RKO (cell line): ENCODE results near the gene DDX20.
"Not testable (repeated sequence)": the region's sequence is repeated elsewhere in the genome, so short reads cannot be mapped to it uniquely, and the experiment has no call there.

Experiments
- DNase-seq: peaks from one replicate; pipeline ENCODE4 v3.0.0-alpha.2; 2016; ENCODE audit warnings: low spot score

Gene DDX20

GRCh38 chr1:111733992-111734341 is 21.7 kb upstream of the DDX20 start:
- no peak for DNase-seq

- no peak for DNase-seq
These were observed 21.3 kb upstream of the DDX20 start for GRCh38 chr1:111734426-111734825.

DNA sequence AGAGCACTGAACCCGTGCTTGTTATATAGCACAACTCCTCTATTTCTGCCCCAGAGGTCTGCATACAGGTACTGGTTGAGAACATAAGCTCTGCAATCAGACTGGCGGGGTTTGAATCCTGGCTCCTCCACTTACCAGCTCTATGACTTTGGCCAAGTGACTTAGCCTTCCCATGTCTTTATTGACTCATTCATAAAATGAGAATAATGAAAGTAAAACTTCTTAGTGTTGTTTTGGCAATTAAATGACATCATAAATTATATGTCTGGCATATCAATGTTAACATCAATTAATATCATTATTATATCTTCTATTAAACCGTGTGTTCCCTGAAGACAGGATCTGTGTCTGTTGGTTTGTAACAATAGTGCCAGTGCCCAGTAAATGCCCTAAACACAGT is 20.8 kb upstream of the DDX20 start:
- no peak for DNase-seq

- DNase-seq: no peak
These were observed 20.4 kb upstream of the DDX20 start for GRCh38 chr1:111735321-111735720.

DNA sequence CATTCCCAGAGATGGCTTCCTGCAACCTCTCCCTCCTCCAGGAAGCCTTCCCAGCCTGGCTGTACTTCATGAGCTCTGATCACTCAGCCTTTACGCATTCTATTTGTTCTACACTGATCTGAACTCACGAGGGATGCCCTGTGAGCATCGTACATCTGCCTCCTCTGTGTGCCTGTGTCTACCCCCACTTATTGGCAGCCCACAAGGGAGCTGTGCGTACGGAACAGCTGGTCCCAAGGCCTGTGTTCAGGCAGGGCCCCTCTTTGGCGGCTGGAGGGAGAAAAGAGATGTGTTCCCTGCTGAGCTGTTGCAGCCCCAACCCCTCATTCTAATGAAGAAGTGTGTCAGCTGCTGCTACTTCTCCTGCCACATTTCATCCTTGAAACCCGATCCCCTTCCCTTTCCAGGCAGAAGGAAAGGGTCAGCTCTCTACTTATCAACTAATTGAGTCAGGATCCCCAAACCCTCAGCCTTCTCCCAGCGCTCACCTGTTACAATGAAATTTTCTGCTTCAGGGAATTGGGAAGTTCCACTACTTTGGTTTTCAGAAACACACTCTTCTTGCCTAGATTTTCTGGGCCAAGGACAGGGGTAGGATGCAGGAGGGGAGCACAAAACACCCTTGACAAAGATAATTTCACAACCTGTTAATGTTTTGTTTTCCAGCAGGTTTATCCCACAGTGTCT is 19.7 kb upstream of the DDX20 start:
- no peak for DNase-seq

DNA sequence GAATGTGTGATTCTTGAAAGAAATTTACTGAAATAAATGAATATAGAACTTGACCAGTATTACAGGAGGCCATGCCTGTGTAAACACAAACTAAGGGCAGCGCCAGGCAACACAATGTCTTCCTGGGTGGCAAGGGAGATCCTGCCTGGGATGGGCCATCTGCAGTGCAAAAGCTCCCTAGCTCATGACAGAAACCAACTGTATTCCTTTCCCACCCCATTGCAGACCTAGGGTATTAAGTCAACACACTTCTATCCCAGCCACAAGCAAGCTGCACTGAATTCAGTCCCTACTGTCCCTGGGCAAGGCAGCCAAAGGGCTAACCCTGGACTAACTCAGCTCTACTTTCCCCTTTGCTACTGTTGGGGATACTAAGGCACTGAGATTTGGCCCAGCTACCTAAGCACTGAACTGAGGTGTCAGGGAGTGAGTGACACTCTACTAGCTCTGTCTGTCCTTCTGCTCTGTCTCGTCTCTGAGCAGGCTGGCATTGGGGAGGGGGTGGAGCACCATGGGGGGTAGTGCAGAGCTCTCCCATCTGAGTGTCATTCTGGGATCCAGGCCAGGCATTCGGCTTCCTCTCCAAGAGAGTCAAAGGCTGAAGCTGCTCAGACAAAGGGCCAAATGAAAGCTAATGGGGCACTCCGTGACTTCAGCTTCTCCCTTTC is 19.0 kb upstream of the DDX20 start:
- DNase-seq: no peak

DNA sequence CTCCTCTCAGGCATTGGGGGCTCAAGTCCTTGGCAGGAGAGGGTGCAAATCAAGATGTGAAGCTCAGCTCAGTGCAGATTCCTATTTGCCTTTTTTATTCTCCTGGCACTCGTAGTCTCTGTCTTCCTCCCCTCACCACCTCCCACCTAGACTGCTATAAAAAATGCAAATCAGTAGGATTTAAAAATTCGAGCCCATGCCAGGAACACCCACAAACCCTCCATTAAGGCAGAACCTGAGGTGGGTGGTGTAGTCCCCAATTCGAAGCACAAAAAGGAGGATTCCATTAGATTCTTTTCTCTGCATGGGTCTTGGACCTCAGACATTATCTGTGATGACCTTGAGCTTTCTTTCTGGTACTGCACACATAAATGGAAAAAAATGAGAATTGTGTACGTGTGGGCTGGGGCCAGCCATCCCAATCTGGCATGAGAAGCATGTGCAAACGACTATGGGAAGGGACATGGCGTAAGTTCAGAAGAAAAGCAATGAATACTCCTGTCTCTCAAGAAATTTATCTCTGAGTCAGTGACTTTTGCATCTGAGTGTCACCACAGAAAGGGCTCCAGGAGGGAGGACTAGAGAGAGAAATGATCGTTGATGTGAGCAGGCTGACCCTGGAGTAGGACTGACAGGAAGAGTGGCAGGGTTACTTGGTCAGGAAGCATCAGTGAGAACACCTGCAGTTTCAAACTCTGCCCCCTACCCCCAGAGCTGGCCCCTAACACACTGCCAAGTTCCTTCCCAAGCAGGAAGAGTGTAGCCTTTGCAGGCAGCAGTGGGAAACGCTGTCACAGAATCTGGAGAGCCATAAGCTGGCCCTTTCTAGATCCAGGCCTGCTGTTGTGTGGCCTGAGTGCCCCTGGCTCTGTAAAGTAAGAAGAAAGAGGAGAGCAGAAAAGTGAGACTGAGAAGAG is 18.2 kb upstream of the DDX20 start:
- DNase-seq: no peak

- DNase-seq: no peak
These were observed 17.6 kb upstream of the DDX20 start for GRCh38 chr1:111738133-111738435.

DNA sequence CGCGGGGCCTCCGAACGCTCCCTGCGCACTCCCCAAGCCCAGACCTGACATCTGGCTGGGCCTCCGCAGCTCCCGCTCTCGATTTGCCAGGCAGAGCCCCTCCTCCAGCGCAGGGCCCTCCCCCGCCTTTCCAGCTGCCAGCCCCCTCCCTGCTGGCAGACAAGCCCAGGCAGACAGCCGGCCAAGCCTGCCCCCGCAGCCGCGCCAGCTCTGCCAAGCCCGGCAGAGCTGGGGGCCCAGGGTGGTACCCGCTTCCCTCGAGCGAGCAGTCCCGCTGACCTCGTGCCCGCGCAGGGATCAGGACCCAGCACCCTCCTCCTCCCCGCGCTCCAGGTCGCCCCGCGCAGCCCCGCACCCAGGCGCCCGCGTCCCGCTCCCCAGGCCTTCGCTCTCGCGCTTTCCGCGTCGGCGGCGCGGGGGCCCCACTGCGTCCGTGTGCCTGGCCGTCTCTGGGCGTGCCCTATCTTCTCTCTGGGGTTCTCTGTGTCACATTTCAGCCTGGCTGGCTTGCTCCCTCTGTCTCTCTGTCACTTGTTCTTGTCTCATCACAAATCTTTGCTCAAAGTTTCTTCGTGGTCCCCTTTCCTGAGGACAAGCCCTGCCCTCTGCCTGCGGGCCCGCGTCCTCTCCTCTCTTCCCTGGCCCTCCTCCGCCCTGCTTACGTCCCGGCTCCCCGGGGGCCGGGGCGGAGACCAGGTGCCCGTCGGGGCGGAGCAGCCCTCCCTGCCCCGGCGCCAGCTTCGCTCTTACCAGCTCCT is 17.1 kb upstream of the DDX20 start:
- peak; percentile 61 for DNase-seq

GRCh38 chr1:111739194-111739924 is 16.3 kb upstream of the DDX20 start, which contains the start of gene INKA2:
Gene INKA2 (minus strand): TSS chr1:111739395. CDS start chr1:111739242, 153 bp downstream.
- DNase-seq: peak; percentile 89

GRCh38 chr1:111739925-111740765 is 15.6 kb upstream of the DDX20 start:
- DNase-seq: no peak

DNA sequence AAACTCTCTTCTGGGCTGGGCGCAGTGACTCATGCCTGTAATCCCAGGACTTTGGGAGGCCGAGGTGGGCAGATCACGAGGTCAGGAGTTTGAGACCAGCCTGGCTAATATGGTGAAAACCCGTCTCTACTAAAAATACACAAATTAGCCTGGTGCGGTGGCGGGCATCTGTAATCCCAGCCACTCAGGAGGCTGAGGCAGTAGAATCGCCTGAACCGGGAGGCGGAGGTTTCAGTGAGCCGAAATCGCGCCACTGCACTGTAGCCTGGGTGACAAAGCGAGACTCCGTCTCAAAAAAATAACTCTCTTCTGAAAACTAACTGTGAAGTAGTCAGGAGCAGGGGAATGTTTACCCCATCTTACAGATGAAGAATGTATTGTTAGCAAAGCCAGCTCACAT is 13.4 kb upstream of the DDX20 start:
- DNase-seq: not testable (repeated sequence)

GRCh38 chr1:111742938-111743549 is 12.7 kb upstream of the DDX20 start:
- no peak for DNase-seq

DNA sequence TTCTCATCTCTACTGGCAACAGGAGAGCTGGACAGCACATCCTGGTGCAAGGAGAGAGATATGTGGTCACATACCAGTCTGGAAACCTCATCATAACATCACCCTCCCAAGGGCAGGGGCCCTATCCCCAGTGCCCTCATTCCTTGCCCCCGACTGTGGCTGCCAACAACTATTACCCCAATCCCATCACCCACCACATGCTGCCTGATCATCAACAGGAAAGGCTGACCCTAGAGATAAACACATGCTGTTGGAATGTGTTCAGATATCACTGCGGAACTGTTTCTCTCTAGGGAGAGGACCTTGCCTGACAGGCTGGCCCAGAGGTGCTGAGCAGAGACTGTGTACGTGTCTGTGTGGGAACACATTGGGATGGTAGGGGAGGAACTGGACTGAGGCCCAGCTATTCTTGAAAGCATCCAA is 12.0 kb upstream of the DDX20 start:
- DNase-seq: no peak

DNA sequence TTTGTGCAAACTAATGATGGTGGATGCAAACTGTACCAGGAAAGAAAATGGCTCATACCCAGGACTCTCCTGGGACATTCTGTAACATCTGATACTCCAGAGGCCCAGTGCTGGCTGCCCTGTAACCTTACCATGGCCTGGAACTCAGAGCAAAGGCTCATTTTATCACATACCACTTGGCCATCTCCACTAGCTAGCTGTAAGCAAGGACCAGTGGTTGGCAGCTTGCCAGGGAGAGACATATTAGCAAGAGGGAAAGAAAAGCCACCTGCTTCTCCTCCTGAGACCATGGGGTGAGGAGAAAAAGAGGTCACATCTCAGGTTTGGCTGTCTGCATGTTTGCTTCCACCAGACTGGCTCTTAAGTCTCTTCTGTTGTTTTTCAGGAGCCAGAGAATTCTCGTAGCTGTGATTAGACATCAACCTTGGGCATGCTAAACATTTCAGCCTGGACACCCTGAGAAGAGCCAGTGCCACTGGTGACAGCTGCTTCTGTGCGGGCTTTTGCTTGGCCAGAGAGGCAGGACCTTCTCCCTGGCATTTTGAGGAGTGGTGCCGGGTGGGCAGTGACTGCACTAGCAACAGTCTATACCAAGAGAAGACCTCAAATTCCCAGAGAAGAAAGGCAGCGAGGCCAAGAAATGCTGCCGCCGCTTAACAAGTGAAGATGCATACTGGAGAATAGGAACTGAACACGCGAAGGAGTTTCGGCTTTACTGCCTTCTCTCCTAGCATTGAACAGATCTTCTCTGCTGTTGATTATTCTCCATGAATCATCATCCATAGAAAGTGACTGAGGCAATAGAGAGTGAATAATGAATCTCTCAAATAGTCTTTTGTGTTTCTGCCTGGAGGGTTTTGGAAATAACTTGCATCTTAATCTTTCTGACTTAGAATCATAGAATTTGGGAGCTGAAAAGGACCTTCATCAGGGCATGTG is 9.8 kb upstream of the DDX20 start:
- no peak for DNase-seq

DNA sequence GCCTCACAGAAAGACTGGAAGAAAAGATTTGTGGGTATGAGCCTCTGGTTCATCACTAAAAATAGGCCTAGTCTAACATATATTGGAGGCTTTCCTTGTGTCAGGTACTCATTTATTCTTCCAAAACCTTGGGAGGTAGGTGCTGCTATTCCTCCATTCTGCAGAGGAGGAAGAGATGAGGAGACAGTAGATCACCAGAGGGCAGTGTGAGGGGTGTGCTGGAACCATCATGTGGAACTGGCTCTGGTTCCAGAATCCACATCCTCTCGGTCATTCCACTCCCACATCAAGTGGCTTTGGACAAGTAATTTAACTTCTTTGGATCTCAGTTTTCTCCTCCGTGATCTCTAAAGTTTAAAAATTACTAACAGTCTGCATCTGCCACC is 9.1 kb upstream of the DDX20 start:
- no peak for DNase-seq

- DNase-seq: peak; percentile 81
These were observed 8.4 kb upstream of the DDX20 start for GRCh38 chr1:111747282-111747734.

DNA sequence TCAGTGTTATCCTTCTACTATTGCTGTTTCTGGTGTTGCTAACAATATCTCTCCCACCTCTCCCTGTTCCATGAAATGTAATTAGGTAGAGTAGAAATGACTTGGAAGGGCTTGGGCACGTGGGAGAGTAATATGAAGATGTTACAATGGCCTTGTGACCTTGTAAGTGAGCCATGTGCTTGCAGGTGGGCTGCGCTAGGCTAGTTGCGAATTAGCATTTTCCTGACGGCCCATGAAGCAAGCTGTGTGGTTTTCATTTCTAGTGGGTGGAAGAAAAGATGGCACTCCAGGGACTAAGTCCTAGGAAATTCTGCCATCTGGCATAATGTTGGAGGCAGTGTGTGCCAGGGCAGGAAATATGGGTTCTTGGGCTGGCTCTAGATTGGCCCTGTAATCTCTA is 7.8 kb upstream of the DDX20 start:
- no peak for DNase-seq

DNA sequence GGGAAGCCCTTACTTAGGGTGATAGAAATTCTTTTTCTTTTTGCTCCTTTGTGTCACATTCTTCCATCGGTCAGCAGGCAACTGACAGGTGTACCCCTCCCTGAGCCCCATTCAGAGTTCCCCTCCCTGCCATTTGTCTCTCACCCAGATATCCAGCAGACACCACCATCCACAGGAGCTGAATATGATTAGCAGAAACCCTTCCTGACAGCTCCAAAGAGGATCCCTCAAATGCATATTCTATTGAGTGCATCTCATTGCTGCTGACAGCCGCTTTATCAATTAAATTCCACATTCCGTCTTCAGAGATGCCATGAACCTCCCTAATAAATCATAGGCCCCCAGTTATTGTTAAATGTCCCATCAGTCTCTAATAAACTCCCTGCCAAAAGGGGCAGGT is 6.1 kb upstream of the DDX20 start:
- no peak for DNase-seq
